GM12878 (cell line): ENCODE data around the gene ZNF791. TPM values are rescaled to one million over a fixed set of nuclear protein-coding genes. Genes with fewer than 3 reads are reported as not detected.

Source experiments
- ATAC-seq: fragments of 200-7000 bp; cut with Tn5 transposase; 3 replicates; pipeline ENCODE4 v1.9.1; 2020; ENCODE audit warnings: mild to moderate bottlenecking, moderate library complexity
- BruUV-seq: library from RNA; stranded (reverse); fragments of 400-500 nt; replicated peaks from 2 replicates; lab custom pipeline; 2021; lab: Mats Ljungman, UMichigan
- CTCF ChIA-PET: fragments of 300-600 bp; sonication (Branson Sonifier 250); formaldehyde crosslinking; extraction: SDS; loops from one replicate; lab custom pipeline; 2021; ENCODE audit warnings: inconsistent platforms; lab: Yijun Ruan, JAX
- POLR2A ChIA-PET: fragments of 350-600 bp; formaldehyde crosslinking; extraction: SDS; loops from one replicate; lab custom pipeline; 2021; ENCODE audit warnings: inconsistent platforms; lab: Charles Lee
- RAD21 ChIA-PET: fragments of 300-600 bp; sonication (Branson Sonifier 250); formaldehyde crosslinking; loops from one replicate; lab custom pipeline; 2023; ENCODE audit warnings: antibody characterized with exemption; ENCODE audit not compliant: unreplicated experiment; lab: Charles Lee
- SMC1A ChIA-PET: fragments of 300-600 bp; sonication (Branson Sonifier 250); formaldehyde crosslinking; loops from one replicate; lab custom pipeline; 2023; ENCODE audit not compliant: unreplicated experiment, uncharacterized antibody; lab: Charles Lee
- DNase-seq: peaks from one replicate; pipeline ENCODE4 v3.0.0-alpha.2; 2011; ENCODE audit warnings: low read depth, low spot score
- FAIRE-seq: peaks from 3 replicates; lab custom pipeline; 2011; peaks lifted over from hg19 to GRCh38; lab: Jason Lieb, UNC
- H2AFZ ChIP-seq: 2 replicates; pipeline ENCODE4 v1.6.0; 2011; ENCODE audit warnings: low read depth, low read length, control low read depth; ENCODE audit not compliant: control insufficient read depth
- H3K27ac ChIP-seq: 2 replicates; pipeline ENCODE4 v1.5.1; 2011; ENCODE audit warnings: control low read depth; ENCODE audit not compliant: control insufficient read depth, insufficient read depth
- H3K27me3 ChIP-seq, 2 experiments: replicated peaks in 1 of 2; 2 replicates each; pipeline versions ENCODE4 v1.6.0 to v1.6.1; 2011; ENCODE audit warnings: low read length in 1 of 2; ENCODE audit not compliant: control insufficient read depth in 2 of 2, insufficient read depth in 2 of 2
- H3K36me3 ChIP-seq, 2 experiments: 2 replicates each; pipeline ENCODE4 v1.5.1; 2011; ENCODE audit warnings: low read length in 1 of 2; ENCODE audit not compliant: control insufficient read depth in 2 of 2, insufficient read depth in 2 of 2
- H3K4me1 ChIP-seq: 2 replicates; pipeline ENCODE4 v1.6.1; 2011; ENCODE audit warnings: mild to moderate bottlenecking, low read length, moderate library complexity, mixed read lengths; ENCODE audit not compliant: control insufficient read depth, insufficient read depth
- H3K4me2 ChIP-seq: 2 replicates; pipeline ENCODE4 v1.6.0; 2011; ENCODE audit warnings: control low read depth; ENCODE audit not compliant: control insufficient read depth, insufficient read depth
- H3K4me3 ChIP-seq: fragments of 200-600 bp; sonication (generic); 2 replicates; pipeline ENCODE4 v1.5.1; 2016
- H3K79me2 ChIP-seq: 2 replicates; pipeline ENCODE4 v1.6.0; 2011; ENCODE audit warnings: low read length; ENCODE audit not compliant: control insufficient read depth, insufficient read depth
- H3K9ac ChIP-seq: 2 replicates; pipeline ENCODE4 v1.8.0; 2011; ENCODE audit warnings: low read length, control low read depth, mixed read lengths; ENCODE audit not compliant: control insufficient read depth, insufficient read depth
- H3K9me3 ChIP-seq: replicated peaks from 3 replicates; pipeline ENCODE4 v1.5.1; 2011; ENCODE audit warnings: mild to moderate bottlenecking, low read length; ENCODE audit not compliant: control insufficient read depth, insufficient read depth
- H4K20me1 ChIP-seq: 2 replicates; pipeline ENCODE4 v1.6.0; 2011; ENCODE audit not compliant: control insufficient read depth, insufficient read depth
- ATF7 ChIP-seq: fragments of 450-650 bp; IDR thresholded peaks from 2 replicates; pipeline ENCODE4 v1.6.1; 2016; ENCODE audit warnings: low read depth, mild to moderate bottlenecking
- CBX5 ChIP-seq: sonication (generic); IDR thresholded peaks from 2 replicates; pipeline ENCODE4 v1.6.1; 2016; ENCODE audit warnings: low read depth, moderate library complexity, mild to moderate bottlenecking, inconsistent platforms
- KLF5 ChIP-seq: fragments of 450-650 bp; IDR thresholded peaks from 2 replicates; pipeline ENCODE4 v1.6.1; 2014; ENCODE audit warnings: mild to moderate bottlenecking; ENCODE audit not compliant: partially characterized antibody
- NR2C2 ChIP-seq: IDR thresholded peaks from 2 replicates; pipeline ENCODE4 v1.6.1; 2011; ENCODE audit warnings: borderline replicate concordance, low read depth; ENCODE audit not compliant: control insufficient read depth, insufficient read length
- TCF7 ChIP-seq: IDR thresholded peaks from 2 replicates; pipeline ENCODE4 v1.6.1; 2014; ENCODE audit warnings: antibody characterized with exemption, borderline replicate concordance
- ZNF217 ChIP-seq: fragments of 450-650 bp; IDR thresholded peaks from 2 replicates; pipeline ENCODE4 v1.6.1; 2017; ENCODE audit warnings: antibody characterized with exemption, mild to moderate bottlenecking
- ZNF622 ChIP-seq: fragments of 450-650 bp; IDR thresholded peaks from 2 replicates; pipeline ENCODE4 v1.6.1; 2017; ENCODE audit warnings: mild to moderate bottlenecking, inconsistent platforms
- WGBS: methylation state at CpG from one replicate; pipeline ENCODE4 v1.1.6; 2016; ENCODE audit warnings: low lambda C conversion rate; ENCODE audit not compliant: insufficient replicate concordance, insufficient coverage; ENCODE audit errors: missing lambda C conversion rate; 5-methylcytosine and 5-hydroxymethylcytosine counted together
- in situ Hi-C: fragments of 300-500 bp; cut with MboI; formaldehyde crosslinking; loops from 9 replicates; pipeline ENCODE4 v1.14.3; 2018; ENCODE audit warnings: mixed read lengths
- intact Hi-C: fragments of 100-400 bp; cut with micrococcal nuclease; formaldehyde crosslinking; loops from one replicate; pipeline ENCODE4 v1.14.2; 2022; ENCODE audit not compliant: unreplicated experiment
- polyA plus RNA-seq, 11 experiments: library from polyadenylated mRNA; depleted of rRNA in 4 of 11; unstranded in 6 of 11; stranded (reverse) in 5 of 11; fragments of >200 nt; fragmentation: Nextera tagmentation in 4 of 11; fragmentation: Illumina TruSeq in 1 of 11; extraction: Ambion mirVana in 4 of 11; extraction: Trizol in 1 of 11; gene quantifications; 1 replicate in 1 of 11; 2 replicates in 10 of 11; pipeline versions ENCODE4 v1.2.1 to v1.2.3, GENCODE V29; 2011 to 2016; ENCODE audit warnings: inconsistent platforms in 2 of 11, missing spikeins in 2 of 11, low read depth in 1 of 11
- total RNA-seq, 4 experiments: library from RNA; depleted of rRNA in 3 of 4; stranded (reverse); fragments of >200 nt in 3 of 4; fragmentation: Illumina TruSeq in 1 of 4; extraction: Trizol in 1 of 4; gene quantifications; 2 replicates each; pipeline versions ENCODE4 v1.2.1 to v1.2.3, GENCODE V29; 2013 to 2021

The ZNF791 gene
- total and polyA plus RNA-seq, 10 of the 15 experiments (the other 5 are each of a cell fraction or from before 2014, with no cell fraction given), result 7.5 to 24.0 (median 11.8) TPM

DNA sequence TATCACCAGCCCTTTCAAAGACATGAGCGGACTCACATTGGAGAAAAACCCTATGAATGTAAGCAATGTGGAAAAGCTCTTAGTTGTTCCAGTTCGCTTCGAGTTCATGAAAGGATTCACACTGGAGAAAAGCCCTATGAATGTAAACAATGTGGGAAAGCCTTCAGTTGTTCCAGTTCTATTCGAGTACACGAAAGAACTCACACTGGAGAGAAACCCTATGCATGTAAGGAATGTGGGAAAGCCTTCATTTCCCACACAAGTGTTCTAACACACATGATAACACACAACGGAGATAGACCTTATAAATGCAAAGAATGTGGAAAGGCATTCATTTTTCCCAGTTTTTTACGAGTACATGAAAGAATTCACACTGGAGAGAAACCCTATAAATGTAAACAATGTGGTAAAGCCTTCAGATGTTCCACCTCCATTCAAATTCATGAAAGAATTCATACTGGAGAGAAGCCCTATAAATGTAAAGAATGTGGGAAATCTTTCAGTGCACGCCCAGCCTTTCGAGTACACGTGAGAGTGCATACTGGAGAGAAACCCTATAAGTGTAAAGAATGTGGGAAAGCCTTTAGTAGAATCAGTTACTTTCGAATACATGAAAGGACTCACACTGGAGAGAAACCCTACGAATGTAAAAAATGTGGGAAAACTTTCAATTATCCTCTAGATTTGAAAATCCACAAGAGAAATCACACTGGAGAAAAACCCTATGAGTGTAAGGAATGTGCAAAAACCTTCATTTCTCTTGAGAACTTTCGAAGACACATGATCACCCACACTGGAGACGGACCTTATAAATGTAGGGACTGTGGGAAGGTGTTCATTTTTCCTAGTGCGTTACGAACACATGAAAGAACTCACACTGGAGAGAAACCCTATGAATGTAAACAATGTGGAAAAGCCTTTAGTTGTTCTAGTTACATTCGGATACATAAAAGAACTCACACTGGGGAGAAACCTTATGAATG is 17.6 kb downstream of the ZNF791 start:
- no peak for DNase-seq
- no peak for FAIRE-seq
- ChIA-PET POLR2A (no interaction called here), CTCF (interaction anchor here (0.9 kb wide), 1 partner anchor 11 kb away, joined by 3 read pairs; no protein-coding TSS in a partner anchor), SMC1A (interaction anchor here (0.8 kb wide), 1 partner anchor 12 kb away, joined by 3 read pairs; no protein-coding TSS in a partner anchor), RAD21 (no interaction called here)
- Histone ChIP-seq H3K4me2 (no peak overlapping the region), H3K27ac (no peak overlapping the region), H3K9ac (no peak overlapping the region), H3K4me3 (no peak overlapping the region), H3K4me1 (no peaks in the 10 kb centered on the region), H2AFZ (no peak overlapping the region), H3K9me3 (peaks cover 38% of the 10 kb centered on the region), H3K79me2 (no peaks in the 10 kb centered on the region; the same call in 1 of the 2 replicates), H3K36me3 (peaks cover 10 to 33% of the 10 kb centered on the region in 2 experiments), H3K27me3 (no peaks in the 10 kb centered on the region), H4K20me1 (no peaks in the 10 kb centered on the region)
- in situ Hi-C loops (no loop called here), intact Hi-C loops (no loop called here)
- 97% methylated on average over 17 of the region's 17 CpGs for WGBS
- no peak for ATAC-seq
- BruUV-seq, result no TSS peak
- TF ChIP-seq ATF7 (no peak), ZNF622 (no peak), KLF5 (peak; percentile 86), CBX5 (peak; percentile 87), TCF7 (no peak), NR2C2 (no peak), ZNF217 (peak; percentile 62; the same call in 1 of the 2 replicates)
